Measurements from ENCODE around the gene PIGT. TPM values are rescaled to one million over a fixed set of nuclear protein-coding genes. Genes with fewer than 3 reads are reported as not detected.

The PIGT gene
- total and polyA plus RNA-seq, 10 donors = 42.5 to 82.8 (median 63.6) TPM

DNA sequence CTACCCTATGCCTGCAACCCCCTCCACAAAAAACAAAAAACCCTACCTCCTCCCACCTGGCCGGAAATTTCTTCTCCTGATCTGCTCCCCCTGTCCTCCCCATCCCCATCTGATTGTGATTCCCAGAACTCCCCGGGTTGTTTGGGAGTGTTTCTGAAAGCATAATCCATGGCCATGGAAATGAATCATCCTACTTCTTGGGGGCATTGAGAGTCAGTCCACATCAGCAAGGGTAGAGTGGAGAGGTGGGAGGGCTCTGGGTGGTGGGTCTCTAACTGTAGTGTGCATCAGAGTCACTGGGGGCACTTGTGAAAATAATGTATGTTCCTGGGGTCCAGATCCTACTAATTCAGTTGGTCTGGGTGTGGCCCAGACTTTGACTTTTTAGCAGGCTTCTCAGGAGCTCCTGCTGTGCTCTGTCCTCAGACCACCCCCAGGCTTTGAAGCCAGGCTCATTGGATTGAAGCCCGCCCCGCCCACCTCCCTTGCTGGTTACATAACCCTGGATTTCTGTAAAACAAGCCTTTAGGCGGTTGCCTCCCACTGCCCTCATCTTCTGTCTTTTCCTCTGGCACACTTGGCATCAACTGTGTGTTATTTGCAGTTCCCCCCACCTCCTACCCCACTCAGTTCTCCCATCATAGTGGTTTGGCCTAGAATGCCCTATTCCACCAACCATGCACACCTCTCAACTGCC lies 10.5 kb downstream of the PIGT start:
- no peaks in the 10 kb centered on the region for H3K9me3 ChIP-seq
- no peak for TF ChIP-seq POLR2A (IDR thresholded peaks at IDR 0.05)
- TF ChIP-seq POLR2AphosphoS5 (IDR thresholded peaks at IDR 0.05) = no peak
- TF ChIP-seq, protein P1, sequence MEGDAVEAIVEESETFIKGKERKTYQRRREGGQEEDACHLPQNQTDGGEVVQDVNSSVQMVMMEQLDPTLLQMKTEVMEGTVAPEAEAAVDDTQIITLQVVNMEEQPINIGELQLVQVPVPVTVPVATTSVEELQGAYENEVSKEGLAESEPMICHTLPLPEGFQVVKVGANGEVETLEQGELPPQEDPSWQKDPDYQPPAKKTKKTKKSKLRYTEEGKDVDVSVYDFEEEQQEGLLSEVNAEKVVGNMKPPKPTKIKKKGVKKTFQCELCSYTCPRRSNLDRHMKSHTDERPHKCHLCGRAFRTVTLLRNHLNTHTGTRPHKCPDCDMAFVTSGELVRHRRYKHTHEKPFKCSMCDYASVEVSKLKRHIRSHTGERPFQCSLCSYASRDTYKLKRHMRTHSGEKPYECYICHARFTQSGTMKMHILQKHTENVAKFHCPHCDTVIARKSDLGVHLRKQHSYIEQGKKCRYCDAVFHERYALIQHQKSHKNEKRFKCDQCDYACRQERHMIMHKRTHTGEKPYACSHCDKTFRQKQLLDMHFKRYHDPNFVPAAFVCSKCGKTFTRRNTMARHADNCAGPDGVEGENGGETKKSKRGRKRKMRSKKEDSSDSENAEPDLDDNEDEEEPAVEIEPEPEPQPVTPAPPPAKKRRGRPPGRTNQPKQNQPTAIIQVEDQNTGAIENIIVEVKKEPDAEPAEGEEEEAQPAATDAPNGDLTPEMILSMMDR (IDR thresholded peaks at IDR 0.05 in 8 of 11, conservative IDR thresholded peaks at IDR 0.05 in 3 of 11) = no peak
- H3K4me3 ChIP-seq = no peak overlapping the region
- intact Hi-C loops (cut with DNase I; ENCODE audit: low total_unique reads) = no loop called here
- H3K4me1 ChIP-seq = no peaks in the 10 kb centered on the region
- no peak overlapping the region for H3K27ac ChIP-seq
- peaks cover 3 to 69% (median 57%) of the 10 kb centered on the region in 6 donors for H3K36me3 ChIP-seq
- DNase-seq = no peak
- WGBS, 5 donors = 88 to 92% (median 90%) methylated on average over 5 of the region's 5 CpGs
- H3K27me3 ChIP-seq (replicated peaks in 1 of 7) = no peaks in the 10 kb centered on the region

DNA sequence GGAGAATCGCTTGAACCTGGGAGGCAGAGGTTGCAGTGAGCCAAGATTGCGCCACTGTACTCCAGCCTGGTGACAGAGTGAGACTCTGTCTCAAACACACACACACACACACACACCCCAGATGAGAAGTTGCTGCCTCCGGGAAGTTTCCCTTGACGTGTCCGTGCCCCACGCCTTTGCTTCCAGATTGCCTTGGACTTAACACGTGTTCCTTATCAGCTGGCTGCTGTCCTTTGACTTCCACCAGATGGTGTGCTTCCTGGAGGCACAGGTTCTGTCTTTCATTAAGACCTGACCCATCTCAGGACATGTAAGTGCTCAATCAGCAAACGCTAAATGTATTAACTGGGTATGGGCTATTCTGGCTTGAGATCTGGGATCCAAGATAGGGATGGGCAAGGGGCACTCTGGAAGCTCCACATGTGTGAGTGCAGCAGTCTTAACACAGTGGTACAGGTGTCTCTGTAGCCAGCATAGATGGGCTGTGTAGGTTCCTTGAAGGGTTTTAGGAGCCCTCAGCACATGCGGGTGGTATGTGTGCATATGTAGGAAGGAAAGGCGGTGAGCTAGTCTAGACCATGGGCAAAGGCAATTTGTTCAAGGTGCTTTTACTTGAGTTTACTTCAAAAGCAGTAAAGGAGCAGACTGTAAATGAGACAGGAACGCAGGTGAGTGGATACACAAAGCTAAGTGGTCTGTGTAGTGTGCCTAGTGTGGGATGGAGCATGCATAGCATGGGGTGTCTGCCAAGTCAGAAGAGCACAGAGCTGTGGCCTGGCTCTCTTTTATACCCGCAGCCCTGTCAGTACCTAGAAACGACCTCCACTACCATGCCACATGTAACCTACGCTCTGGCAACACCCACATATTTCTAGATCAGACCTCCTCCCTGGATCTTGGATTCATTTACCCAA lies 11.6 kb downstream of the PIGT start:
- WGBS, 5 donors = 83 to 91% (median 84%) methylated on average over 12 to 14 of the region's 14 CpGs
- H3K4me3 ChIP-seq = no peak overlapping the region
- H3K27ac ChIP-seq = no peak overlapping the region
- intact Hi-C loops (cut with DNase I; ENCODE audit: low total_unique reads) = no loop called here
- TF ChIP-seq, protein P1 (IDR thresholded peaks at IDR 0.05 in 8 of 11, conservative IDR thresholded peaks at IDR 0.05 in 3 of 11) = no peak
- TF ChIP-seq POLR2A (IDR thresholded peaks at IDR 0.05) (no peak), POLR2AphosphoS5 (IDR thresholded peaks at IDR 0.05) (no peak)
- H3K27me3 ChIP-seq (replicated peaks in 1 of 7) = no peaks in the 10 kb centered on the region
- H3K4me1 ChIP-seq = peaks cover 0 to 9% (median 7%) of the 10 kb centered on the region in 6 donors
- peaks cover 3 to 59% (median 46%) of the 10 kb centered on the region in 6 donors for H3K36me3 ChIP-seq
- no peak for DNase-seq
- no peaks in the 10 kb centered on the region for H3K9me3 ChIP-seq

DNA sequence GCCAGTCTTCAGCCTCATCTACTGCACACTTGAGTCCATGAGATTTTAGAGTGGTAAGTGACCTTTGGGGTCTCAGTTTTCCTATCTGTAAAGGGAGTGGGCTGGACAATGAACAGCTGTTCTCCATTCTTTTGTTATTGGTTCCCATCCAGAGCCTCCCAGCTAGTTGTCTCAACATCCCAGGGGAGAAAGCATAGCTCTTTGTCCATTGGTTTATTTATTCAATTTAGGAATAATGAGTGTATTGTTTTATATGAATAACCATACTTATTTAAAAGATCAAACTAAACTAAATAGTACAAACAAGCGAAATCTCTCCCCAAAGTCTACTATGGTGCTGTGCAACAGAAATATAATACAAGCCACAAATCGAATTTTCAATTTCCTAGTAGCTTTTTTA lies 13.7 kb downstream of the PIGT start:
- 80 to 89% (median 85%) methylated on average over 2 of the region's 2 CpGs for WGBS, 5 donors
- intact Hi-C loops (cut with DNase I; ENCODE audit: low total_unique reads) = no loop called here

More for the DNA sequence above, 13.7 kb downstream of the PIGT start:
- H3K36me3 ChIP-seq = peaks cover under 1 to 37% (median 26%) of the 10 kb centered on the region in 6 donors
- H3K9me3 ChIP-seq = no peaks in the 10 kb centered on the region
- H3K4me1 ChIP-seq = peaks cover 0 to 19% (median 14%) of the 10 kb centered on the region in 6 donors
- no peak overlapping the region for H3K27ac ChIP-seq
- H3K4me3 ChIP-seq = no peak overlapping the region
- TF ChIP-seq POLR2A (IDR thresholded peaks at IDR 0.05) (no peak), POLR2AphosphoS5 (IDR thresholded peaks at IDR 0.05) (no peak)
- TF ChIP-seq, protein P1 (IDR thresholded peaks at IDR 0.05 in 8 of 11, conservative IDR thresholded peaks at IDR 0.05 in 3 of 11) = no peak
- no peak for DNase-seq
- no peaks in the 10 kb centered on the region for H3K27me3 ChIP-seq (replicated peaks in 1 of 7)

All from spleen (tissue), 11 donors.